ENCODE results near the gene MOB3B. TPM values are rescaled to one million over a fixed set of nuclear protein-coding genes. Genes with fewer than 3 reads are reported as not detected.

MOB3B gene
- total RNA-seq, 1 donor from 2014 or later = 21.8 TPM

DNA sequence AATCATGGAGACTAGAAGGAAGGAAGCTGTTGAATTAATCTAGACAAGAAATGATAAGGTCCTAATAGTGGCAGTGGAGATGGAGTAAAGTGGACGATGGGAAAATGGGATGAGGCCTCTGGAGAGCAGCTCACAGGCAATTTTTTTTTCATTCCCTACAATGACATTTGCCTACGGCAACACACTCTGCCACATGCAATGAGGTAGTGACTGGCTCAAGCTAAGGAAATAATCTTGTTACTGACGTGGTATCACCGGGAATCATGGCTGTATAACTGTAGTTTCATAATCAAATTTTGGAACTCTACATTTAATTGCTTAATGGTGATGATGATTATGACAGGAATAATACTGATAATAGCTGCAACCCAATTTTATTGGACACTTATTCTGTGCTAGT is 12.1 kb upstream of the MOB3B start:
- Mint-ChIP-seq H3K27me3 (ENCODE audit: low read depth) (no peaks in the 10 kb centered on the region), H3K4me3 (no peak overlapping the region), H3K27ac (ENCODE audit: unreplicated experiment) (no peak overlapping the region), H3K9me3 (no peaks in the 10 kb centered on the region), H3K36me3 (ENCODE audit: low read depth) (peaks cover 18% of the 10 kb centered on the region), H3K4me1 (peaks cover 21% of the 10 kb centered on the region)
- DNase-seq (ENCODE audit: low read depth, low spot score) = no peak
- TF ChIP-seq, protein P1, sequence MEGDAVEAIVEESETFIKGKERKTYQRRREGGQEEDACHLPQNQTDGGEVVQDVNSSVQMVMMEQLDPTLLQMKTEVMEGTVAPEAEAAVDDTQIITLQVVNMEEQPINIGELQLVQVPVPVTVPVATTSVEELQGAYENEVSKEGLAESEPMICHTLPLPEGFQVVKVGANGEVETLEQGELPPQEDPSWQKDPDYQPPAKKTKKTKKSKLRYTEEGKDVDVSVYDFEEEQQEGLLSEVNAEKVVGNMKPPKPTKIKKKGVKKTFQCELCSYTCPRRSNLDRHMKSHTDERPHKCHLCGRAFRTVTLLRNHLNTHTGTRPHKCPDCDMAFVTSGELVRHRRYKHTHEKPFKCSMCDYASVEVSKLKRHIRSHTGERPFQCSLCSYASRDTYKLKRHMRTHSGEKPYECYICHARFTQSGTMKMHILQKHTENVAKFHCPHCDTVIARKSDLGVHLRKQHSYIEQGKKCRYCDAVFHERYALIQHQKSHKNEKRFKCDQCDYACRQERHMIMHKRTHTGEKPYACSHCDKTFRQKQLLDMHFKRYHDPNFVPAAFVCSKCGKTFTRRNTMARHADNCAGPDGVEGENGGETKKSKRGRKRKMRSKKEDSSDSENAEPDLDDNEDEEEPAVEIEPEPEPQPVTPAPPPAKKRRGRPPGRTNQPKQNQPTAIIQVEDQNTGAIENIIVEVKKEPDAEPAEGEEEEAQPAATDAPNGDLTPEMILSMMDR (conservative IDR thresholded peaks at IDR 0.05) = no peak

DNA sequence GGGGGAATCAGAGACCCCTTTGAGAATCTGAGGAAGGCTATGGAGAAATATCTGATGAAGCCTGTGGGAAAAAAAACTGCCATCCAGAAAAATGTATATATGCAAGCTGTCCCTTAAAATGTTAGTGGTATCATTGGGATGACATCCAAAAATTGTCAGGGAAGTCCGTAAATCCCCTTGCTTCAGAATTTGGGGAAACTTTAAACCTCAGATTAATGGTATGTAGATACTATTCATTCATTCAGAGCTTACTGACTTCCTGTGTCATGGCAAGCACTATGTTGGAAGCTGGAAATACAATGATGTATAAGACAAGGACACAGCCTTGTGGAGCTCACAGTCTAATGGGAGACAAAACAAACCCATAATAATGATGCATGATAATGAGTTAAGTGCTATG is 10.9 kb upstream of the MOB3B start:
- Mint-ChIP-seq H3K27ac (ENCODE audit: unreplicated experiment) (no peak overlapping the region), H3K9me3 (no peaks in the 10 kb centered on the region), H3K4me1 (peaks cover 31% of the 10 kb centered on the region), H3K4me3 (no peak overlapping the region), H3K36me3 (ENCODE audit: low read depth) (peaks cover 24% of the 10 kb centered on the region), H3K27me3 (ENCODE audit: low read depth) (no peaks in the 10 kb centered on the region)
- no peak for DNase-seq (ENCODE audit: low read depth, low spot score)
- TF ChIP-seq, protein P1 (conservative IDR thresholded peaks at IDR 0.05) = no peak

DNA sequence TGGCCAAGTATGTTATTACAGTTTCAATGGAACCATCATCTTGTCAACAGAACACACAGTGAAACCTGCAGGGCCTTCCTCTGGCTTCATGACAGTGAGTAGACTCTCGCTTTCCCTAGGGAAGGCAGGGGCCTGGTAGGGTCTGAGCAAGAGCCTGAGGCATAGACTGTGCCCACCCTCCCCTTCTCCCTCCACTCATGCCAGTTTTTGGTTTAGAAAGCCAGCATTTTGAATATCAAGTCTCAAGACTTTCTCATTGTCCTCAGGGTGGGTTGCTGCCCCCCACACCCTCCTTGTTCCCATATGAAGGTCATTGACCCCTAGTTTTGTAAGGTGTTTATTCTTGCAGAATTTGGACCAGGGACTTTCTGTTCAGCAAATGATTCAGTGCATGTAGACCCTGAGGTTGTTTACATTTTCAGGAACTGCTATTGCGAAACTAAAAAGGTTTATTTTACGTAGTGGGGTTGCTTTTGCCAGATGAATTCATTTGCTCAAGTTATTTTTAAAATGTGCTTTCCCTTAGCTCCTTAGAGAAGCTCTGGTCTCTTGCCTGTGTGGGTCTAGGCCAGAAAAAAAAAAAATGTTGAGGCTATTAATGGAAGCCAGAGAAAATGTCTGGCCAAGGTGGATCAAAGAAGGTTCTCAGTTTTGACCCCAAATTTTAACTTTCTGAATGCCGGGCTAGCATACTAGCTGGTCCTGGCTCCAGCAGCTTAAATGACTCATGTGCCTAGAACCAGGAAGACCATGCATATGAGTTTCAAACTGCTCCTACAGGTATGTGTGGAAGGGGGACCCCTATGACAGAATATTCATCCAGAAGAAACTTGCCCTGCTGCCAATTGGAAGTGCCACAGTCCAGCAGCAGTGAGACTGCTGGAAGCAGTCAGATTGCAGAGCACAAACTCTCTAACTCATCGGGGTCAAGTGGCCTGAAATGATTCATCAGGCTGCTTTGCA is 10.1 kb upstream of the MOB3B start:
- TF ChIP-seq, protein P1 (conservative IDR thresholded peaks at IDR 0.05) = no peak
- Mint-ChIP-seq H3K36me3 (ENCODE audit: low read depth) (peaks cover 28% of the 10 kb centered on the region), H3K27me3 (ENCODE audit: low read depth) (no peaks in the 10 kb centered on the region), H3K4me3 (no peak overlapping the region), H3K9me3 (no peaks in the 10 kb centered on the region), H3K27ac (ENCODE audit: unreplicated experiment) (no peak overlapping the region), H3K4me1 (peaks cover 37% of the 10 kb centered on the region)
- DNase-seq (ENCODE audit: low read depth, low spot score) = no peak

DNA sequence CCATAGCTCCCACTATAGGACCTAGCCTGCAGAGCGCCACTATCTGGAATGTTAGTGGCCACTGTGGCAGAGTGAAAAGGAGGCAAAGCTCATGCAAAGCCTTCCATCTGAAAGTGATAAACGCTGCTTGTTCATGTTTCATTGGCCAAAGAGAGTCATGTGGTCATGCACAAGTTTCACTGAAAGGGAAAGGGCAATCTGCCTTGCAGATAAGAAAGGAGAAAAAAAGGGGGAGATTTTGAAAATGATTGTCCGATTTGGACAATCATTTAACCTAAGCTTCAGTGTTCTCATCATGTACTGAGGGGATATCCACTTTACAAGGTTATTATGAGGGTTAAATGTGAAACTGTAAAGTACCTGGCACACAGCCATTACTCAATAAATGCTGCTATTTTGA is 9.0 kb upstream of the MOB3B start:
- Mint-ChIP-seq H3K4me3 (no peak overlapping the region), H3K9me3 (no peaks in the 10 kb centered on the region), H3K36me3 (ENCODE audit: low read depth) (peaks cover 29% of the 10 kb centered on the region), H3K4me1 (peaks cover 49% of the 10 kb centered on the region), H3K27me3 (ENCODE audit: low read depth) (no peaks in the 10 kb centered on the region), H3K27ac (ENCODE audit: unreplicated experiment) (no peak overlapping the region)
- TF ChIP-seq, protein P1 (conservative IDR thresholded peaks at IDR 0.05) = no peak
- DNase-seq (ENCODE audit: low read depth, low spot score) = no peak

DNA sequence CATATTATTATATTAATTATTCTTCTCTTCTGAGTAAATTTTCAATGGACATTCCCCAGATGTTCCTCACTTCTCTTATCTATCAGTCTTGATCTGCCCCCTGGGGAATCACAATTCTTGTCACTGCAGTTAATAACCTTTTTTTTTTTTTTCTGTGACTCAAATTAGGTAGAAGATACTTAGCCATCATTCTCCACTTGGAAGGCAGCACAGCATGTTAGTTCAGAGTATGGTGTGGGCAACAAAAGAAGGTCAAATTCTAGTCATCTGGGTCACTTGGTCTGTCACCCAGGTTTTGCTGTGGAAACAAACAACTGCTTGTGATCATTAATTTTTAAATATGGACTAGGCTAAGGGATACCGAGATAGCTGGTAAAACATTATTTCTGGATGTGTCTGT is 8.1 kb upstream of the MOB3B start:
- no peak for DNase-seq (ENCODE audit: low read depth, low spot score)
- no peak overlapping the region for H3K27ac Mint-ChIP-seq (ENCODE audit: unreplicated experiment)
- peaks cover 56% of the 10 kb centered on the region for H3K4me1 Mint-ChIP-seq

More for the DNA sequence above, 8.1 kb upstream of the MOB3B start:
- no peak overlapping the region for H3K4me3 Mint-ChIP-seq
- H3K27me3 Mint-ChIP-seq (ENCODE audit: low read depth) = no peaks in the 10 kb centered on the region
- peaks cover 26% of the 10 kb centered on the region for H3K36me3 Mint-ChIP-seq (ENCODE audit: low read depth)
- TF ChIP-seq, protein P1 (conservative IDR thresholded peaks at IDR 0.05) = no peak
- H3K9me3 Mint-ChIP-seq = no peaks in the 10 kb centered on the region
